Panc1 (cell line): ENCODE data around the gene FAM107A. TPM values are rescaled to one million over a fixed set of nuclear protein-coding genes. Genes with fewer than 3 reads are reported as not detected.

ENCODE experiments used
- ATAC-seq: fragments of 200-7000 bp; cut with Tn5 transposase; 2 replicates; pipeline ENCODE4 v1.9.1; 2020; ENCODE audit warnings: mild to moderate bottlenecking, moderate library complexity
- BruUV-seq: library from RNA; stranded (reverse); fragments of 400-500 nt; replicated peaks from 2 replicates; lab custom pipeline; 2021; lab: Mats Ljungman, UMichigan
- CTCF ChIA-PET: fragments of 300-600 bp; sonication (Branson Sonifier 250); formaldehyde crosslinking; loops from one replicate; lab custom pipeline; 2022; ENCODE audit warnings: antibody characterized with exemption; lab: Charles Lee
- POLR2A ChIA-PET: fragments of 300-600 bp; sonication (Branson Sonifier 250); formaldehyde crosslinking; loops from one replicate; lab custom pipeline; 2022; ENCODE audit warnings: antibody characterized with exemption; lab: Charles Lee
- DNase-seq: peaks from one replicate; pipeline ENCODE4 v3.0.0-alpha.2; 2010; ENCODE audit warnings: low read depth, low spot score
- H3K27ac ChIP-seq: 2 replicates; pipeline ENCODE4 v1.5.1; 2011; ENCODE audit warnings: mild to moderate bottlenecking, low read length, inconsistent platforms
- H3K27me3 ChIP-seq: fragments of 200-500 bp; sonication (Bioruptor generic); 2 replicates; pipeline ENCODE4 v1.6.0; 2014; ENCODE audit warnings: low read length, inconsistent platforms; ENCODE audit not compliant: control insufficient read depth, insufficient read depth
- H3K36me3 ChIP-seq: fragments of 200-500 bp; sonication (Bioruptor generic); 2 replicates; pipeline ENCODE4 v1.5.1; 2014; ENCODE audit warnings: inconsistent platforms, mild to moderate bottlenecking, low read length, moderate library complexity; ENCODE audit not compliant: control insufficient read depth, insufficient read depth
- H3K4me1 ChIP-seq: 2 replicates; pipeline ENCODE4 v1.5.1; 2011; ENCODE audit warnings: inconsistent platforms, mild to moderate bottlenecking, low read length, moderate library complexity; ENCODE audit not compliant: control insufficient read depth, insufficient read depth
- H3K4me3 ChIP-seq, 2 experiments: 2 replicates each; pipeline ENCODE4 v1.5.1; 2011 to 2012; ENCODE audit warnings: low read depth in 2 of 2, low read length in 2 of 2, mild to moderate bottlenecking in 2 of 2, inconsistent platforms in 1 of 2, moderate library complexity in 1 of 2
- H3K9me3 ChIP-seq: fragments of 200-500 bp; sonication (Bioruptor generic); 2 replicates; pipeline ENCODE4 v1.5.1; 2014; ENCODE audit warnings: low read depth, mild to moderate bottlenecking, inconsistent platforms, low read length, moderate library complexity; ENCODE audit not compliant: control insufficient read depth, insufficient read depth
- SIN3A ChIP-seq: IDR thresholded peaks from 2 replicates; pipeline ENCODE4 v1.6.1; 2012; ENCODE audit warnings: low read depth, mild to moderate bottlenecking, low read length, moderate library complexity, borderline replicate concordance; ENCODE audit not compliant: insufficient read depth
- TCF7L2 ChIP-seq: IDR thresholded peaks from 2 replicates; pipeline ENCODE4 v1.6.1; 2011; ENCODE audit warnings: mild to moderate bottlenecking, low read depth, low read length, inconsistent platforms
- in situ Hi-C: cut with HindIII; loops from 2 replicates; pipeline ENCODE4 v1.10.0; 2016; ENCODE audit warnings: low sequenced_read_pairs, low pct_unique_long_range_greater_than_20kb
- intact Hi-C: fragments of 100-400 bp; cut with micrococcal nuclease; formaldehyde crosslinking; loops from one replicate; pipeline ENCODE4 v1.10.0; 2022; ENCODE audit not compliant: unreplicated experiment
- total RNA-seq: library from RNA; stranded (reverse); gene quantifications from one replicate; pipeline ENCODE4 v1.2.1, GENCODE V29; 2021; ENCODE audit not compliant: unreplicated experiment
- TF ChIP-seq, protein P1 (sequence below), 2 experiments: IDR thresholded peaks; 2 replicates each; pipeline ENCODE4 v1.6.1; 2011 to 2012; ENCODE audit warnings: low read depth in 2 of 2, control low read depth in 1 of 2, low read length in 1 of 2, mild to moderate bottlenecking in 1 of 2, moderate library complexity in 1 of 2; ENCODE audit not compliant: insufficient read depth in 1 of 2

FAM107A gene
- total RNA-seq, 1 experiment from 2014 or later, result 0.08 TPM

DNA sequence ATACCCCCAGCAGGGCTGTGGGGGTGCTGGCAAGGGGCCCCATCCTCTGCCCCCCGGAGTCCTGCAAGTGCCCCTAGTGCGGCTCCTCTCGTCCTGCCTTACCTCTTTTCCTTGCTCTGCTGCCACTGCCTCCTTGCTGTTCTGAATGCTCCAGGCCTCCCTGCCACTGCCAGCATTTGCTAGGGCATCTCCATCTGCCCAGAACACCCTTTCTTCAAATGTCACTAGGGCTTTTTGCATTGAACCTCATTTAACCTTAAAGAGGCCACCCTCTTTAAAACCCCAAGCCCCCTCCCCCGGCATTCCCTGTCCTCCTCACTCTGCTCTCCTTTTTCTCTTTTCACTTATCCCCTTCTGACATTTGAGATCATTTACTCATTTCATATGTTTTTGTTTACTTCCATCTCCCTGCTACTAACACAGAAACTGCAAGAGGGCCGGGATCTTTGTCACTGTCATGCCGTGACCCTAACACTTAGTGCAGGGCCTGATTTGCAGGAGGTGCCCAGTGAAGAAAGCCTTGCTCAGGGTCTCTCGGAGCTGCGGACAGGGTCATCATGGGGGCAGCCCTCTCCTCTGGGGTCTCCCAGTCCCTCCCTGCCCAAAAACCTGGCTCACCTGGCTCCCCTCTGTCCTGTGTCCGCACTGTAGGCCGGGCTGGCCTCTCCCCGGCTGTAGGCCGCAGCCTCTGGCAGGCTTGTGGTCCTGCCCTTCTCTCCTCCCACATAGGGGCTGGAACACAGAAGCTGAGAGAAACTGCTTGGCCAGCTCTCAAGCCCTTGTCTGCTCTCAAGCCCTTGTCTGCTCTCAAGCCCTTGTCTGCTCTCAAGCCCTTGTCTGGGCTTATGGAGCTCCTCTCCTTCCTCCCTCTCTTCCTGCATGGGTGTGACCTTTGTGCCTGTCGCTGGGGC, 40.4 kb downstream of the FAM107A start, which contains the start of gene ACOX2:
Gene ACOX2, minus strand, starts transcription at position 690 of the 911 bp plus-strand sequence. CDS start 2,084 bp downstream, outside the sequence.
- CTCF ChIA-PET, result interaction anchor here (0.6 kb wide), 1 partner anchor 31 kb away, joined by 7 read pairs; no protein-coding TSS in a partner anchor
- H3K36me3 ChIP-seq, result no peaks in the 10 kb centered on the region

DNA sequence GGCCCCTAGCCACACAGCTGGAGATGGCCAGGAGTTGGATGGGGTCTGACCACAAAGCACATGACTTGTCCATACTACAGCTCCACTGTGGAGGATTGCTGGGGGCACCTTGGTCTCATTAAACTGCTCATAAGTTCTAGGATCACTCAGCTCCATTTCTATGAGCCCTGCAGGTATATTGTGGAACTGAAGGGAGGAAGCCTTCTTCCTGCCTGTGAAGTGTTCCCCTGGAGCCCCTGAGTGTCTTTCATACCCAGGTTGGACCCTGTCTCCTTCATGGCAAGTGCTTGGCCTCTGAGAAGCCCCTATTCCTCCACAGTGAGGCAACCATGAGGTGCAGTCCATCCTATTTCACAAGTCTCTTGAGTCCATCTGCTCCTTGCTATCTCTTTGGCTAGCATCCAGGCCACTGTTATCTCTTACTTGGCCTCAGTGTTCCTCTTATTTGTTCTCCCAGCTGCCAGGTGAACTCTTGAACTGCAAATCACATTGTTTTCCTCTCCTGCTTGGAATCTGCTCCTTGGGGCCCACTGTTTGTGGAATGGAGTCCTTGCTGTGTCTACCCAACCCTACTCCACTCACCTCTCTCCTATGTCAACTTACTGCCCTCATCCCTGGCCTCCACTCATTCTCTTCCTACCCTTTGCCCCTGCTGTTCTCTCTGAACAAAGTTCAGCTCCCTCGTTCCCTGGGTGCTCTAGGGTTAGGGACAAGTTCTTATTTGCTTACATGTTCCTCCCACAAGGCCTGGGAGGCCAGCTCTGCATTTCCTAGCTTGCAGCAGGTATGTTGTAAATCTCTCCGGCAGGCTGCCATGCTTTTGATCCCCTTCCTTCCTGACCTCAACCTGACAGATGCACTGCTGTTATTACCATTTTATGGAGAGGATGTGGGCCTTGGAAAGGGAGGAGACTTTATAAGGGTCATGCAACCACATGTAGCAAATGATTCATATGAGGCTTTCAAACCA, 41.4 kb downstream of the FAM107A start:
- Histone ChIP-seq H3K27ac (peak overlapping the region; percentile 44), H3K27me3 (no peaks in the 10 kb centered on the region), H3K36me3 (no peaks in the 10 kb centered on the region), H3K4me3 (no peak overlapping the region), H3K9me3 (no peaks in the 10 kb centered on the region), H3K4me1 (no peaks in the 10 kb centered on the region; the same call in 1 of the 2 replicates)
- TF ChIP-seq TCF7L2 (peak; percentile 96), SIN3A (no peak)
- POLR2A ChIA-PET, result no interaction called here
- no peak for DNase-seq
- intact Hi-C loops, result no loop called here
- no peak for ATAC-seq
- no TSS peak for BruUV-seq
- in situ Hi-C loops, result no loop called here
- CTCF ChIA-PET, result interaction anchor here (0.6 kb wide), 1 partner anchor 358 kb away, joined by 5 read pairs; no protein-coding TSS in a partner anchor

More for the DNA sequence above, 40.4 kb downstream of the FAM107A start, which contains the start of gene ACOX2:
- H3K4me1 ChIP-seq, result no peaks in the 10 kb centered on the region; the same call in 1 of the 2 replicates
- H3K27me3 ChIP-seq, result no peaks in the 10 kb centered on the region
- intact Hi-C loops, result no loop called here
- TF ChIP-seq TCF7L2, result peak; percentile 25; the same call in 1 of the 2 replicates
- TF ChIP-seq, protein P1, sequence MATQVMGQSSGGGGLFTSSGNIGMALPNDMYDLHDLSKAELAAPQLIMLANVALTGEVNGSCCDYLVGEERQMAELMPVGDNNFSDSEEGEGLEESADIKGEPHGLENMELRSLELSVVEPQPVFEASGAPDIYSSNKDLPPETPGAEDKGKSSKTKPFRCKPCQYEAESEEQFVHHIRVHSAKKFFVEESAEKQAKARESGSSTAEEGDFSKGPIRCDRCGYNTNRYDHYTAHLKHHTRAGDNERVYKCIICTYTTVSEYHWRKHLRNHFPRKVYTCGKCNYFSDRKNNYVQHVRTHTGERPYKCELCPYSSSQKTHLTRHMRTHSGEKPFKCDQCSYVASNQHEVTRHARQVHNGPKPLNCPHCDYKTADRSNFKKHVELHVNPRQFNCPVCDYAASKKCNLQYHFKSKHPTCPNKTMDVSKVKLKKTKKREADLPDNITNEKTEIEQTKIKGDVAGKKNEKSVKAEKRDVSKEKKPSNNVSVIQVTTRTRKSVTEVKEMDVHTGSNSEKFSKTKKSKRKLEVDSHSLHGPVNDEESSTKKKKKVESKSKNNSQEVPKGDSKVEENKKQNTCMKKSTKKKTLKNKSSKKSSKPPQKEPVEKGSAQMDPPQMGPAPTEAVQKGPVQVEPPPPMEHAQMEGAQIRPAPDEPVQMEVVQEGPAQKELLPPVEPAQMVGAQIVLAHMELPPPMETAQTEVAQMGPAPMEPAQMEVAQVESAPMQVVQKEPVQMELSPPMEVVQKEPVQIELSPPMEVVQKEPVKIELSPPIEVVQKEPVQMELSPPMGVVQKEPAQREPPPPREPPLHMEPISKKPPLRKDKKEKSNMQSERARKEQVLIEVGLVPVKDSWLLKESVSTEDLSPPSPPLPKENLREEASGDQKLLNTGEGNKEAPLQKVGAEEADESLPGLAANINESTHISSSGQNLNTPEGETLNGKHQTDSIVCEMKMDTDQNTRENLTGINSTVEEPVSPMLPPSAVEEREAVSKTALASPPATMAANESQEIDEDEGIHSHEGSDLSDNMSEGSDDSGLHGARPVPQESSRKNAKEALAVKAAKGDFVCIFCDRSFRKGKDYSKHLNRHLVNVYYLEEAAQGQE (IDR thresholded peaks at IDR 0.05; ENCODE audit: insufficient read depth in 1 of 2, low read depth in 2 of 2, low read length in 1 of 2), result no peak
- POLR2A ChIA-PET, result no interaction called here
- no peak within 1 kb of the TSS for H3K4me3 ChIP-seq
- no peaks in the 10 kb centered on the region for H3K9me3 ChIP-seq
- no peak for DNase-seq
- no TSS peak for BruUV-seq
- H3K27ac ChIP-seq, result peak within 1 kb of the TSS; percentile 51; the same call in 1 of the 2 replicates
- no peak for ATAC-seq
- in situ Hi-C loops, result no loop called here
